ENCODE measurements around the gene FAM50A. TPM values are rescaled to one million over a fixed set of nuclear protein-coding genes. Genes with fewer than 3 reads are reported as not detected.

Gene FAM50A
- total RNA-seq, 1 donor from 2014 or later, result 41.1 TPM

GRCh38 chrX:154478728-154479622, 35.0 kb downstream of the FAM50A start, which contains the start of gene LAGE3:
TSS of gene LAGE3 (minus strand) at chrX:154479281. CDS start at chrX:154478915, 366 bp downstream.
- peak within 1 kb of the TSS; percentile 67 for H3K4me3 ChIP-seq
- no peaks in the 10 kb centered on the region for H3K27me3 ChIP-seq (ENCODE audit: low read depth)
- peak; percentile 92 for DNase-seq
- TF ChIP-seq CTCF (IDR thresholded peaks at IDR 0.05; ENCODE audit: borderline replicate concordance), result no peak
- peaks cover 11% of the 10 kb centered on the region for H3K4me1 ChIP-seq
- peak within 1 kb of the TSS; percentile 91 for H3K27ac ChIP-seq (replicated peaks)
- intact Hi-C loops (cut with micrococcal nuclease), result no loop called here
- no peaks in the 10 kb centered on the region for H3K36me3 ChIP-seq
- no peaks in the 10 kb centered on the region for H3K9me3 ChIP-seq (replicated peaks)

- H3K9me3 ChIP-seq (replicated peaks), result no peaks in the 10 kb centered on the region
- no peaks in the 10 kb centered on the region for H3K27me3 ChIP-seq (ENCODE audit: low read depth)
- intact Hi-C loops (cut with micrococcal nuclease), result no loop called here
- TF ChIP-seq CTCF (IDR thresholded peaks at IDR 0.05; ENCODE audit: borderline replicate concordance), result no peak
- H3K27ac ChIP-seq (replicated peaks), result no peak overlapping the region
- H3K36me3 ChIP-seq, result peaks cover 8% of the 10 kb centered on the region
- H3K4me1 ChIP-seq, result peaks cover 33% of the 10 kb centered on the region
- no peak for DNase-seq
- H3K4me3 ChIP-seq, result no peak overlapping the region
Measured at GRCh38 chrX:154481195-154481594, 37.3 kb downstream of the FAM50A start.

- H3K36me3 ChIP-seq, result peaks cover 8% of the 10 kb centered on the region
- intact Hi-C loops (cut with micrococcal nuclease), result no loop called here
- no peak overlapping the region for H3K4me3 ChIP-seq
- no peaks in the 10 kb centered on the region for H3K9me3 ChIP-seq (replicated peaks)
- TF ChIP-seq CTCF (IDR thresholded peaks at IDR 0.05; ENCODE audit: borderline replicate concordance), result no peak
- H3K27ac ChIP-seq (replicated peaks), result no peak overlapping the region
- DNase-seq, result no peak
- peaks cover 38% of the 10 kb centered on the region for H3K4me1 ChIP-seq
- no peaks in the 10 kb centered on the region for H3K27me3 ChIP-seq (ENCODE audit: low read depth)
Measured at GRCh38 chrX:154481911-154482601, 38.1 kb downstream of the FAM50A start.

- intact Hi-C loops (cut with micrococcal nuclease), result no loop called here
- peaks cover 8% of the 10 kb centered on the region for H3K36me3 ChIP-seq
- H3K4me1 ChIP-seq, result peaks cover 43% of the 10 kb centered on the region
- DNase-seq, result no peak
- no peaks in the 10 kb centered on the region for H3K27me3 ChIP-seq (ENCODE audit: low read depth)
- no peak overlapping the region for H3K4me3 ChIP-seq
- no peak overlapping the region for H3K27ac ChIP-seq (replicated peaks)
- no peak for TF ChIP-seq CTCF (IDR thresholded peaks at IDR 0.05; ENCODE audit: borderline replicate concordance)
- H3K9me3 ChIP-seq (replicated peaks), result no peaks in the 10 kb centered on the region
Measured at GRCh38 chrX:154482786-154483185, 38.8 kb downstream of the FAM50A start.

GRCh38 chrX:154483325-154483724, 39.4 kb downstream of the FAM50A start:
- Histone ChIP-seq H3K9me3 (replicated peaks) (no peaks in the 10 kb centered on the region), H3K27ac (replicated peaks) (no peak overlapping the region), H3K36me3 (peaks cover 8% of the 10 kb centered on the region), H3K4me3 (no peak overlapping the region), H3K27me3 (ENCODE audit: low read depth) (no peaks in the 10 kb centered on the region), H3K4me1 (peaks cover 38% of the 10 kb centered on the region)
- DNase-seq, result no peak
- TF ChIP-seq CTCF (IDR thresholded peaks at IDR 0.05; ENCODE audit: borderline replicate concordance), result no peak
- intact Hi-C loops (cut with micrococcal nuclease), result no loop called here

All from left ventricle myocardium inferior (tissue), 1 donor.